ENCODE data around the gene SPTBN5. TPM values are rescaled to one million over a fixed set of nuclear protein-coding genes. Genes with fewer than 3 reads are reported as not detected.

Gene SPTBN5
- total and polyA plus RNA-seq, 2 donors (not counting 1 experiment from before 2014, with no cell fraction given): 0.55 to 1.4 TPM

GRCh38 chr15:41901431-41901830 is 7.6 kb upstream of the SPTBN5 start:
- Mint-ChIP-seq H3K27me3 (no peaks in the 10 kb centered on the region), H3K27ac (no peak overlapping the region), H3K4me3 (no peak overlapping the region), H3K9me3 (ENCODE audit: insufficient read depth) (no peaks in the 10 kb centered on the region), H3K4me1 (peaks cover 6% of the 10 kb centered on the region)
- Histone ChIP-seq H3K79me2 (ENCODE audit: control insufficient read depth, insufficient read depth, low read length) (peaks cover 4% of the 10 kb centered on the region), H3K4me1 (ENCODE audit: control insufficient read depth in 2 of 2, insufficient read depth in 2 of 2, low read length in 2 of 2) (peaks cover 0 to 4% of the 10 kb centered on the region in 2 donors), H3K9me3 (ENCODE audit: control extremely low read depth in 1 of 3, control insufficient read depth in 2 of 3, insufficient read depth in 1 of 3, low read length in 2 of 3) (peaks cover 0 to 6% (median 3%) of the 10 kb centered on the region in 3 donors), H2AFZ (ENCODE audit: insufficient read depth, low read depth, low read length, poor library complexity, severe bottlenecking) (no peak overlapping the region), H3K27me3 (replicated peaks in 1 of 4; ENCODE audit: control extremely low read depth in 1 of 4, control insufficient read depth in 3 of 4, insufficient read depth in 4 of 4, low read length in 3 of 4) (no peaks in the 10 kb centered on the region), H3K4me2 (replicated peaks; ENCODE audit: low read depth, low read length, poor library complexity, severe bottlenecking) (no peak overlapping the region), H3K9ac (ENCODE audit: low read length) (no peak overlapping the region), H3K27ac (ENCODE audit: low read length in 2 of 2) (no peak overlapping the region), H3K4me3 (ENCODE audit: control extremely low read depth in 1 of 5, extremely low read depth in 1 of 5, insufficient read depth in 1 of 5, low read depth in 2 of 5, low read length in 4 of 5) (no peak overlapping the region), H3K36me3 (replicated peaks in 1 of 2; ENCODE audit: control extremely low read depth in 1 of 2, control insufficient read depth in 1 of 2, extremely low read depth in 1 of 2, insufficient read depth in 2 of 2, low read length in 1 of 2) (peaks cover 6 to 16% of the 10 kb centered on the region in 2 experiments), H4K20me1 (ENCODE audit: control insufficient read depth, insufficient read depth, low read length, poor library complexity, severe bottlenecking) (no peaks in the 10 kb centered on the region)
- ATAC-seq (ENCODE audit: low read depth): no peak
- ChIA-PET POLR2A (no interaction called here), CTCF (interaction anchor here (0.5 to 11.2 kb wide), 7 partner anchors 10 to 678 kb away, joined by 3 to 257 read pairs (median 4); partner anchors contain the start of genes MAPKBP1 and SPTBN5)
- DNase-seq: no peak
- WGBS (ENCODE audit: insufficient coverage): 100% methylated on average over 2 of the region's 5 CpGs
- TF ChIP-seq EZH2 (IDR thresholded peaks at IDR 0.05; ENCODE audit: borderline replicate concordance, insufficient read depth, low read depth, low read length, poor library complexity, severe bottlenecking): no peak
- no peak for TF ChIP-seq CTCF (IDR thresholded peaks at IDR 0.05)
- intact Hi-C loops (cut with micrococcal nuclease): loop anchor here (5.0 kb wide), 1 partner anchor 299 kb away; no protein-coding TSS in a partner anchor

- CTCF ChIA-PET: interaction anchor here (0.5 to 11.2 kb wide), 6 partner anchors 10 to 677 kb away, joined by 3 to 257 read pairs (median 42); partner anchors contain the start of genes MAPKBP1 and SPTBN5
Observed at GRCh38 chr15:41900526-41901380, 6.9 kb upstream of the SPTBN5 start.

More at GRCh38 chr15:41900526-41901380, 6.9 kb upstream of the SPTBN5 start:
- DNase-seq: no peak
- Histone ChIP-seq H3K4me3 (ENCODE audit: control extremely low read depth in 1 of 5, extremely low read depth in 1 of 5, insufficient read depth in 1 of 5, low read depth in 2 of 5, low read length in 4 of 5) (no peak overlapping the region), H3K9me3 (ENCODE audit: control extremely low read depth in 1 of 3, control insufficient read depth in 2 of 3, insufficient read depth in 1 of 3, low read length in 2 of 3) (peaks cover 0 to 5% (median 2%) of the 10 kb centered on the region in 3 donors), H3K36me3 (replicated peaks in 1 of 2; ENCODE audit: control extremely low read depth in 1 of 2, control insufficient read depth in 1 of 2, extremely low read depth in 1 of 2, insufficient read depth in 2 of 2, low read length in 1 of 2) (peaks cover 5 to 10% of the 10 kb centered on the region in 2 experiments), H3K4me1 (ENCODE audit: control insufficient read depth in 2 of 2, insufficient read depth in 2 of 2, low read length in 2 of 2) (peaks cover 0 to 4% of the 10 kb centered on the region in 2 donors), H3K79me2 (ENCODE audit: control insufficient read depth, insufficient read depth, low read length) (peaks cover 4% of the 10 kb centered on the region), H4K20me1 (ENCODE audit: control insufficient read depth, insufficient read depth, low read length, poor library complexity, severe bottlenecking) (no peaks in the 10 kb centered on the region), H2AFZ (ENCODE audit: insufficient read depth, low read depth, low read length, poor library complexity, severe bottlenecking) (no peak overlapping the region), H3K9ac (ENCODE audit: low read length) (no peak overlapping the region), H3K27me3 (replicated peaks in 1 of 4; ENCODE audit: control extremely low read depth in 1 of 4, control insufficient read depth in 3 of 4, insufficient read depth in 4 of 4, low read length in 3 of 4) (no peaks in the 10 kb centered on the region), H3K27ac (ENCODE audit: low read length in 2 of 2) (no peak overlapping the region), H3K4me2 (replicated peaks; ENCODE audit: low read depth, low read length, poor library complexity, severe bottlenecking) (no peak overlapping the region)
- no peak overlapping the region for H3K4me3 Mint-ChIP-seq
- no peak for TF ChIP-seq CTCF (IDR thresholded peaks at IDR 0.05)
- TF ChIP-seq EZH2 (IDR thresholded peaks at IDR 0.05; ENCODE audit: borderline replicate concordance, insufficient read depth, low read depth, low read length, poor library complexity, severe bottlenecking): no peak
- ATAC-seq (ENCODE audit: low read depth): no peak
- no peaks in the 10 kb centered on the region for H3K27me3 Mint-ChIP-seq
- intact Hi-C loops (cut with micrococcal nuclease): loop anchor here (5.0 kb wide), 1 partner anchor 298 kb away; no protein-coding TSS in a partner anchor
- POLR2A ChIA-PET: no interaction called here
- peaks cover 7% of the 10 kb centered on the region for H3K4me1 Mint-ChIP-seq
- H3K27ac Mint-ChIP-seq: peak overlapping the region; percentile 50
- 93% methylated on average over 35 of the region's 36 CpGs for WGBS (ENCODE audit: insufficient coverage)
- no peaks in the 10 kb centered on the region for H3K9me3 Mint-ChIP-seq (ENCODE audit: insufficient read depth)

All from B cell (primary cell).